Activated CD8-positive, alpha-beta T cell treated with anti-CD3 and anti-CD28 coated beads for 36 hours (primary cell): Measurements from ENCODE around the gene PAX1. TPM values are rescaled to one million over a fixed set of nuclear protein-coding genes. Genes with fewer than 3 reads are reported as not detected.

ENCODE experiments used
- ATAC-seq: fragments of 200-7000 bp; cut with Tn5 transposase; one replicate; pipeline ENCODE4 v1.10.0; 2021; ENCODE audit warnings: mild to moderate bottlenecking, moderate library complexity
- CTCF ChIA-PET: fragments of 350-600 bp; sonication (Branson Sonifier 250); formaldehyde crosslinking; loops from one replicate; lab custom pipeline; 2021; ENCODE audit warnings: antibody characterized with exemption; lab: Charles Lee
- POLR2A ChIA-PET: fragments of 350-600 bp; sonication (Branson Sonifier 250); formaldehyde crosslinking; loops from one replicate; lab custom pipeline; 2021; ENCODE audit warnings: antibody characterized with exemption; lab: Charles Lee
- DNase-seq: peaks from one replicate; pipeline ENCODE4 v3.0.0-alpha.2; 2020
- H3K27ac Mint-ChIP-seq: one replicate; pipeline ENCODE4 v1.8.0; 2021; ENCODE audit warnings: mild to moderate bottlenecking, mixed read lengths
- H3K27me3 Mint-ChIP-seq: one replicate; pipeline ENCODE4 v1.8.0; 2021; ENCODE audit warnings: mixed read lengths
- H3K36me3 Mint-ChIP-seq: one replicate; pipeline ENCODE4 v1.8.0; 2021; ENCODE audit warnings: low read depth, mixed read lengths
- H3K4me1 Mint-ChIP-seq: one replicate; pipeline ENCODE4 v1.8.0; 2021; ENCODE audit warnings: low read depth, mixed read lengths
- H3K4me3 Mint-ChIP-seq: one replicate; pipeline ENCODE4 v1.8.0; 2021; ENCODE audit warnings: mild to moderate bottlenecking, moderate library complexity, mixed read lengths
- H3K9me3 Mint-ChIP-seq: one replicate; pipeline ENCODE4 v1.8.0; 2021; ENCODE audit warnings: mixed read lengths
- intact Hi-C: fragments of 100-400 bp; cut with micrococcal nuclease; formaldehyde crosslinking; loops from one replicate; pipeline ENCODE4 v1.10.0; 2022
- total RNA-seq, 2 experiments: library from RNA; stranded (reverse); gene quantifications; one replicate each; pipeline ENCODE4 v1.2.3, GENCODE V29; 2021
- TF ChIP-seq, protein P1 (sequence below): fragments of 200-600 bp; IDR thresholded peaks from one replicate; pipeline ENCODE4 v1.8.0; 2022; ENCODE audit warnings: antibody characterized with exemption, mild to moderate bottlenecking

Gene PAX1
- total RNA-seq, 2 experiments from 2014 or later: not detected

DNA sequence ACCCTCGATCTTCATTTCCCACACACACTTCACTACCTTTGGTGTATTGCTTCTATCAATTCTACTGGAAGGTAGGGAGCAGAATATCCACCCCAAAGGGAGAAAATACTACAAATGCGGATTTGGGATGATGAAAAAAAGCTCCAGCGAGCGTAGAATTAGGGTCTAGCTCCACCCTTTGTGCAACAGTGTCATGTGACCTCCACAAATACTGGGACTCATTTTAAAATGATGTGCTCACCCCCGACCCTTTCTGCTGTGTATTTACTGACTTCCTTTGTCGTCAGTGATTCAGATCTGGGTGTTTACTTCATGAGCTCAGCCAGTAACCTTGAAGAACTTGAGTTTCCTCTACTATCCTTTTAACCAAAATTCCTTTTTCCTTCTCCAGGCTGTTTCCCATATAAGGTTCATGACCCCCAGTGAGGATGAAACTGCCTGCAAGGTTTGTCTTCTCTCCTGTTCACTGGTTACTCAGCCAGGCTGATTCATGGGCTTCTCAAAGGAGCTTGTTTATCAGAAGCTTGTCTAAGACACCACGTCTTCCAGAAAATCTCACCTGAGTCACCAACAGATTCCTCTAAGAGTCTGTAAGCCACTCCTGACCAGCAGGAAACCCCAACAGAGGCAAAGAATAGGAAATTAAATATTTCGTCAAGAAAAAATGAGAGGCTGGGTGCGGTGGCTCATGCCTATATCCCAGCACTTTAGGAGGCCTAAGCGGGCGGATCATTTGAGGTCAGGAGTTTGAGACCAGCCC, 39.6 kb upstream of the PAX1 start:
- Mint-ChIP-seq H3K4me3 (no peak overlapping the region), H3K27me3 (no peaks in the 10 kb centered on the region), H3K4me1 (no peaks in the 10 kb centered on the region), H3K9me3 (no peaks in the 10 kb centered on the region), H3K36me3 (no peaks in the 10 kb centered on the region), H3K27ac (no peak overlapping the region)
- intact Hi-C loops: no loop called here
- TF ChIP-seq, protein P1, sequence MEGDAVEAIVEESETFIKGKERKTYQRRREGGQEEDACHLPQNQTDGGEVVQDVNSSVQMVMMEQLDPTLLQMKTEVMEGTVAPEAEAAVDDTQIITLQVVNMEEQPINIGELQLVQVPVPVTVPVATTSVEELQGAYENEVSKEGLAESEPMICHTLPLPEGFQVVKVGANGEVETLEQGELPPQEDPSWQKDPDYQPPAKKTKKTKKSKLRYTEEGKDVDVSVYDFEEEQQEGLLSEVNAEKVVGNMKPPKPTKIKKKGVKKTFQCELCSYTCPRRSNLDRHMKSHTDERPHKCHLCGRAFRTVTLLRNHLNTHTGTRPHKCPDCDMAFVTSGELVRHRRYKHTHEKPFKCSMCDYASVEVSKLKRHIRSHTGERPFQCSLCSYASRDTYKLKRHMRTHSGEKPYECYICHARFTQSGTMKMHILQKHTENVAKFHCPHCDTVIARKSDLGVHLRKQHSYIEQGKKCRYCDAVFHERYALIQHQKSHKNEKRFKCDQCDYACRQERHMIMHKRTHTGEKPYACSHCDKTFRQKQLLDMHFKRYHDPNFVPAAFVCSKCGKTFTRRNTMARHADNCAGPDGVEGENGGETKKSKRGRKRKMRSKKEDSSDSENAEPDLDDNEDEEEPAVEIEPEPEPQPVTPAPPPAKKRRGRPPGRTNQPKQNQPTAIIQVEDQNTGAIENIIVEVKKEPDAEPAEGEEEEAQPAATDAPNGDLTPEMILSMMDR: no peak
- ChIA-PET CTCF (no interaction called here), POLR2A (interaction anchor here (1.4 kb wide), 1 partner anchor 8 kb away, joined by 5 read pairs; no protein-coding TSS in a partner anchor)
- ATAC-seq (no peak), DNase-seq (no peak)

DNA sequence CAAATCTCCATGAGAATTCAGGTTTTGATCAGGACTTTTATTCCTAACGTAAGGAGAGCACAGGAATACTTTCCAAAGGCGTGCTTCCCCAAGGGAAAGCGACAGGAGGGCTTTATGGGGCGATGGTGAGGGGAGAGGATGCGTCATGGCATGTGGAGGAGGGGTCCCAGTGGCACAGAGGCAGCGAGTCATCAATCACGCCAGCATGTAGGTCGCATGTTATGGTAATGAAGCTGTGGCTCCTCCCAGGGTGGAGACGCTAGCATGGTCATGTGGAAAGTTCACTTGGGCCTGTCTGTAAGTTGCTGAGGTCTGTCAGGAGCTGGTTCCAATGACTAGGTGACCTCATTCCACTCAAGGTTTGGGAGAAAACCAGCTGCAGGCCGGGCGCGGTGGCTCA, 35.3 kb upstream of the PAX1 start:
- no peaks in the 10 kb centered on the region for H3K4me1 Mint-ChIP-seq
- ChIA-PET CTCF (no interaction called here), POLR2A (no interaction called here)

DNA sequence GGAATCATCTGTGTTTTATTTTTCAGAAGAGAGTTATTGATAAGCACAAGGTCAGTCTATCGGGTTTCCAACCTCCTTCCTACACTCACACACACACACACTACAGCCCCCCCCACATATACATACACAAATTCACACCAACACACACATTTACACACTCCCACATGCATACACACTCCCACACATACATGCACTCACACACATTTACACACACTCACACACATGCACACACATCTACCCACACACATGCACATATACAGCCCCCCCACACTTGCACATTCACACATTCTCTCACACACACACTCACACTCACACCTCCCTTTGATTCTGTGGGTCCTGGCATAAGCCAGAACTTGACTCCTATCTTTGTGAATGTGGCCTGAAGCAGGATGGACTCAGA, 34.5 kb upstream of the PAX1 start:
- ChIA-PET CTCF (no interaction called here), POLR2A (no interaction called here)
- intact Hi-C loops: no loop called here
- Mint-ChIP-seq H3K27me3 (peaks cover 1% of the 10 kb centered on the region), H3K36me3 (no peaks in the 10 kb centered on the region), H3K4me3 (no peak overlapping the region), H3K4me1 (no peaks in the 10 kb centered on the region), H3K27ac (no peak overlapping the region), H3K9me3 (no peaks in the 10 kb centered on the region)
- ATAC-seq (no peak), DNase-seq (no peak)
- TF ChIP-seq, protein P1: no peak

More for the DNA sequence above, 35.3 kb upstream of the PAX1 start:
- ATAC-seq: no peak
- intact Hi-C loops: no loop called here
- H3K9me3 Mint-ChIP-seq: no peaks in the 10 kb centered on the region
- H3K27ac Mint-ChIP-seq: no peak overlapping the region
- no peak overlapping the region for H3K4me3 Mint-ChIP-seq
- TF ChIP-seq, protein P1: no peak
- no peaks in the 10 kb centered on the region for H3K36me3 Mint-ChIP-seq
- H3K27me3 Mint-ChIP-seq: peaks cover 1% of the 10 kb centered on the region
- DNase-seq: no peak

DNA sequence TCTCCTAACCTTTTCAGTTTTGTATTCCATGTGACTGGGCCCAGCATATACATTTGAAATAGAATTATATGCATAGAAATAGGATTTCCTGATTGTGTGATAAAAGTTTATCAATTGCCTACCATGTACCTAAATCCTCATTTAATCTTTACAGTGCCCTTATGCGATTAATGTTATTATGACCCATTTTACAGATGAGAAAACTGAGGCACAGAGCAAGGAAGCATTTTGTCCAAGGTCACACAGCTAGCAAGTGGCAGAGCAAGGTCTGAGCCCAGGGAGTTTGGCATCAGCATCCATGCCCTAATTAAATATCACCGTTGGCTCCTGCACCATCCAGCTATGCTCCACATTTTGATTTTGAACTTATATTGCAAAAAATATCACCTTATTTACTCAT, 28.2 kb upstream of the PAX1 start:
- Mint-ChIP-seq H3K27ac (no peak overlapping the region), H3K36me3 (no peaks in the 10 kb centered on the region), H3K9me3 (no peaks in the 10 kb centered on the region), H3K4me3 (no peak overlapping the region), H3K4me1 (no peaks in the 10 kb centered on the region), H3K27me3 (no peaks in the 10 kb centered on the region)
- intact Hi-C loops: no loop called here
- ChIA-PET POLR2A (no interaction called here), CTCF (no interaction called here)
- DNase-seq: no peak
- TF ChIP-seq, protein P1: no peak
- no peak for ATAC-seq

DNA sequence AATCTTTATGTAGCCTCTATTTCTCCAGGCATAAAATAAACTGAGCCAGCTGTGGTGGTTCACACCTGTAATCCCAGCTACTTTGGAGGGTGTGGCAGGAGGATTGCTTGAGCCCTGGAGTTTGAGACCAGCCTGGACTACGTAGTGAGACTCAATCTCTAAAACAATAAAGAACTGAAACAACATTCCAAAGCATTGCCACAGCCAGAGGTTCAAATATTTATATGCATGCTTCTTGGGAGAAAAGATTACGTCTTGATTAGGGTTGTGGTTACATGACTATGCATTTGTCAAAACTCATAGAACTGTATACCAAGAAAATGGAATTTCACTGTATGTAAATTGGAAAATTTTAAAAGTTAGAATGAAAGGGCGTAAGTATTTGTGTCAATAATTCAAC, 27.7 kb upstream of the PAX1 start:
- Mint-ChIP-seq H3K27me3 (no peaks in the 10 kb centered on the region), H3K27ac (no peak overlapping the region), H3K9me3 (no peaks in the 10 kb centered on the region), H3K36me3 (no peaks in the 10 kb centered on the region), H3K4me1 (no peaks in the 10 kb centered on the region), H3K4me3 (no peak overlapping the region)
- ChIA-PET CTCF (no interaction called here), POLR2A (no interaction called here)
- TF ChIP-seq, protein P1: no peak
- DNase-seq (no peak), ATAC-seq (no peak)
- intact Hi-C loops: no loop called here
